Activated naive CD8-positive, alpha-beta T cell treated with anti-CD3 and anti-CD28 coated beads for 36 hours (primary cell): ENCODE results near the gene SRGN. TPM values are rescaled to one million over a fixed set of nuclear protein-coding genes. Genes with fewer than 3 reads are reported as not detected.

Experiments
- DNase-seq: peaks from one replicate; pipeline ENCODE4 v3.0.0; 2021
- H3K27ac Mint-ChIP-seq: one replicate; pipeline ENCODE4 v1.8.0; 2022; ENCODE audit warnings: mild to moderate bottlenecking, moderate library complexity, mixed read lengths
- H3K27me3 Mint-ChIP-seq: one replicate; pipeline ENCODE4 v1.8.0; 2022; ENCODE audit warnings: mild to moderate bottlenecking, mixed read lengths
- H3K36me3 Mint-ChIP-seq: one replicate; pipeline ENCODE4 v1.8.0; 2021; ENCODE audit warnings: mild to moderate bottlenecking, mixed read lengths
- H3K4me1 Mint-ChIP-seq: one replicate; pipeline ENCODE4 v1.8.0; 2021; ENCODE audit warnings: mixed read lengths
- H3K4me3 Mint-ChIP-seq: one replicate; pipeline ENCODE4 v1.8.0; 2022; ENCODE audit warnings: mild to moderate bottlenecking, moderate library complexity, mixed read lengths
- H3K9me3 Mint-ChIP-seq: one replicate; pipeline ENCODE4 v1.8.0; 2022; ENCODE audit warnings: mixed read lengths
- total RNA-seq, 2 experiments: library from RNA; stranded (reverse); gene quantifications; one replicate each; pipeline ENCODE4 v1.2.3, GENCODE V29; 2021

The SRGN gene
- total RNA-seq, 2 experiments from 2014 or later = 264 to 278 TPM

DNA sequence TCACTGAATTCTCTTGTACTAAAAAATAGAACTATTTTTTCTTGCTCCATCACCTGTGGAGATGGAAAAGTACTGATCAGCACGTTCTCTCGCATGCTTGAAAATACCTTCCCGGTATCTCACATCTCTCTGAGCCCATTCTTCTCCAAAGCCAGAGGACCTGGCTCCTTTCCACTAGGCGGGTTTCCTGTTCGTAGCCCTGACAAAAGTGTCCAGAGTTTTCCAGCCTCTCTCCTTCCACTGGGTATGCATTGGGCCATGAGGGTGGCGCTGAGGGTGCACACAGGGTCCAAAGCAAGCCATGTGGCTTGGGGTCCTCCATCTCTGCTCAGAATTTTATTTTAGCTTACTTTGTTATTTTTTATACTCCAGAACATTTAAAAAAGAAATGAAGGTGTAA, 16.3 kb upstream of the SRGN start:
- peaks cover 8% of the 10 kb centered on the region for H3K4me1 Mint-ChIP-seq
- no peaks in the 10 kb centered on the region for H3K9me3 Mint-ChIP-seq
- no peaks in the 10 kb centered on the region for H3K36me3 Mint-ChIP-seq
- H3K27ac Mint-ChIP-seq = no peak overlapping the region
- H3K4me3 Mint-ChIP-seq = no peak overlapping the region
- H3K27me3 Mint-ChIP-seq = no peaks in the 10 kb centered on the region
- no peak for DNase-seq

DNA sequence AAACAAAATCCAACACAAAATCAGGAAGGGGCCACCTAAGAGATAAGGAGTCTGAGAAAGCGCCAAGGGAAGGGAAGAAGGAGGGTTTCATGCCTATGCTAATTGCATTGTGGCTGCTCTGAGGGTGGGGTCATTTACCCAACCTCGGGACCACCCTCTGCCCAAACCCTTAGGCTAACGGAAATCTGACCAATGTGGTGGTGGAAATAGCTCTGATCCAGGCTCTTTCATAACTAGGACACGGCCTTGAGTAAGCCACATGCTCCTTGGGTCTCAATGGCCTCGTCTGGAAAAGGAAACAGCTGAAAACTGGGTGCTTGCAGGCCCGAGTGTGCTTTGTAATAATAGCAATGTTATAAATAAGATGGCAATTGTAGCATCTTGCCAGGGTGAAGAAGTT, 14.9 kb upstream of the SRGN start:
- no peak overlapping the region for H3K4me3 Mint-ChIP-seq
- H3K9me3 Mint-ChIP-seq = no peaks in the 10 kb centered on the region
- no peak overlapping the region for H3K27ac Mint-ChIP-seq
- no peaks in the 10 kb centered on the region for H3K27me3 Mint-ChIP-seq
- DNase-seq = no peak
- no peaks in the 10 kb centered on the region for H3K36me3 Mint-ChIP-seq
- H3K4me1 Mint-ChIP-seq = peaks cover 8% of the 10 kb centered on the region

DNA sequence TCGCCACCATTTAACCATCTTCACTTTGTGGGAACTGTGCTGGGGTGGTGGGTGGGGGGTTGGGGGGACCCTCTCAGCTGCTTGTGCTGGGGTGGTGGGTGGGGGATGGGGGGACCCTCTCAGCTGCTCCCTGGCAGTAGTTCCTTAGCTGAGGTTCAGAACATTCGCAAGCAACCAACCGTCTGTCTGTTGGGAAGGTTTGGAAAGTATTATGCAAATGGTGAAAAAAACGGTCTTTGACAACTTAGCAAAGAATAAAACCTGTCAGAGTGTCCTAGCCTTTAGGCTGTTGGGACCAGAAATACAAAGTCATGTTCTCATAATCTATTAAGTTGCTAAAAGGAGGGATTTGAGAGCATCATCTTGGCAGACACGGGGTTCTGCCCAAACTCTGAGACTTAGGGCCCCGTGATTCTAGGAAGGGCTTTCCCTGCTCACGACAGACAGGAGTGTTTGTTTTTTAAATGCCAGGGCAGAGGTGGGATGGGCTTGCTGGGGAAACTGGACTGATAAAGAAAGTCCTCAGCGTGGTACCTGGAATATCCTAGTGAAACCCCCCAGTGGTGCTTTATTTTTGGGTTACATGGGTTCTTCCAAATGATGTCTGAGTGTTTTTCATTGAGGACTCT, 14.1 kb upstream of the SRGN start:
- no peak for DNase-seq
- Mint-ChIP-seq H3K27me3 (no peaks in the 10 kb centered on the region), H3K9me3 (no peaks in the 10 kb centered on the region), H3K4me1 (peaks cover 6% of the 10 kb centered on the region), H3K36me3 (no peaks in the 10 kb centered on the region), H3K27ac (no peak overlapping the region), H3K4me3 (no peak overlapping the region)

DNA sequence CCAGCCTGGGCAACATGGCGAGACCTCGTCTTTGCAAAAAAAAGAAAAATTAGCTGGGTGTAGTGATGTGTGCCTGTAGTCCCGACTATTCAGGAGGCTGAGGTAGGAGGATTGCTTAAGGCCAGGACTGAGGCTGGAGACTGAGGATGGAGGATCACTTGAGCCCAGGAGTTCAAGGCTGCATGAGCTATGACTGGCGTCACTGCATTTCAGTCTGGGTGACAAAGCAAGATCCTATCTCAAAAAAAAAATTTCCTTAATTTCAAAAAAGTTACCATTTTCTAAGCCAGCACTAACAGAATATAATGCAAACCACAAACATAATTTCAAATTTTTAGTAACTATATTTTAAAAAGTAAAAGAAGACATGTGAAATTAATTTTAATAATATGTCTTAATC, 13.4 kb upstream of the SRGN start:
- Mint-ChIP-seq H3K27ac (no peak overlapping the region), H3K9me3 (no peaks in the 10 kb centered on the region), H3K27me3 (no peaks in the 10 kb centered on the region), H3K4me3 (no peak overlapping the region), H3K4me1 (peaks cover 6% of the 10 kb centered on the region), H3K36me3 (no peaks in the 10 kb centered on the region)
- DNase-seq = no peak

DNA sequence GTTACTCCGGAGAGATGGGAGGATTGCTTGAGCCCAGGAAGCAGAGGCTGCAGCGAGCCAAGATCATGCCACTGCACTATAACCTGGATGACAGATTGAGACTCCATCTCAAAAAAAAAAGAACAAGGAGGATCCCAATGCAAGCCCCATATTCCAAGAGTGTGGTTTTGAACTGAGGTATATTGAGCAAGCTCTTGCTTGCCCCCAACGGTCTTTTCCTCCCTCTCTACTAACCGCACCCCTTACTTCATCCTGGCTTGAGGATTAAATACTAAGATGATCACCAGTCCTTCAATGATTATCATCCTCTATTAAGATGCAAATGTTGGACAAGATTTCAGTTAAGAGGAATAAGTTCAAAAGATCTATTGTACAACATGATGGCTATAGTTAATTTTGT, 12.5 kb upstream of the SRGN start:
- no peaks in the 10 kb centered on the region for H3K9me3 Mint-ChIP-seq
- no peak overlapping the region for H3K27ac Mint-ChIP-seq
- no peaks in the 10 kb centered on the region for H3K36me3 Mint-ChIP-seq
- no peak for DNase-seq
- H3K27me3 Mint-ChIP-seq = no peaks in the 10 kb centered on the region
- H3K4me1 Mint-ChIP-seq = peaks cover 6% of the 10 kb centered on the region
- H3K4me3 Mint-ChIP-seq = no peak overlapping the region

DNA sequence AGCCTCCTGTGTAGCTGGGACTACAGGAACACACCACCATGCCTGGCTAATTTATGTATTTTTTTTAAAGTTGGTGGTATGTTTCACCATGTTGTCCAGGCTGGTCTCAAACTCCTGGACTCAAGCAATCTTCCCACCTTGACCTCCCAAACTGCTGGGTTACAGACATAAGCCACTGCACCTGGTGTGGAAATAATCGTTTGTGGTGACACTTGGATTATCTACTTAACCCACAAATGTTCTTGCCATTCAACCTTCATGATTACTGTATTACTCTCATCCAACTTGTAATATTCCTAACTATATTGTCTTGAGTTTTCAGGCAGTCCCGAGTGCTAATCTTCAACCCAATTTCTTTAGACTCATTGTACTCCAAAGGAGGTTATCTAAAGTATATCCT, 9.6 kb upstream of the SRGN start:
- no peak overlapping the region for H3K4me3 Mint-ChIP-seq
- no peaks in the 10 kb centered on the region for H3K9me3 Mint-ChIP-seq
- no peaks in the 10 kb centered on the region for H3K36me3 Mint-ChIP-seq
- H3K27ac Mint-ChIP-seq = no peak overlapping the region
- H3K27me3 Mint-ChIP-seq = no peaks in the 10 kb centered on the region
- DNase-seq = no peak
- H3K4me1 Mint-ChIP-seq = peaks cover 2% of the 10 kb centered on the region

DNA sequence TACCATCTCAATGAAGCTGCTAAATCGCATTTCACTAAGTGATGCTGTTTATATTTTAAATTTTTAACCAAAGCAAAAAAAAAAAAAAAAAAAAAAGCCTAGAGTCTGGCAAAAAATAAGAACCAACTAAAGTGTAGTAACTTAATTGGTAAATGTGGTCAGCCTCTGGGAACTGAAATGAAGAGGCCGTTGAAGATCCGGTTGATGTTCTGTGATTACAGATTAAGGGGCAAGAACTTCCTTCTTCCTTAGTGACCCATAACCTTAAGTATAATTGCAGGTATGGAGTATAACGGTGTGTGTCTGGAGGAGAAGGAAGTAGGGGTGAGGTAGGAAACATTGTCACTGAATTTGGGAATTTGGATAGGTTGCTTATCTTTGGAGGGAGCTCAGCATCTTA, 7.7 kb upstream of the SRGN start:
- no peak for DNase-seq
- no peaks in the 10 kb centered on the region for H3K27me3 Mint-ChIP-seq
- H3K4me3 Mint-ChIP-seq = no peak overlapping the region
- H3K9me3 Mint-ChIP-seq = no peaks in the 10 kb centered on the region
- no peaks in the 10 kb centered on the region for H3K36me3 Mint-ChIP-seq
- H3K4me1 Mint-ChIP-seq = peaks cover 3% of the 10 kb centered on the region
- no peak overlapping the region for H3K27ac Mint-ChIP-seq

DNA sequence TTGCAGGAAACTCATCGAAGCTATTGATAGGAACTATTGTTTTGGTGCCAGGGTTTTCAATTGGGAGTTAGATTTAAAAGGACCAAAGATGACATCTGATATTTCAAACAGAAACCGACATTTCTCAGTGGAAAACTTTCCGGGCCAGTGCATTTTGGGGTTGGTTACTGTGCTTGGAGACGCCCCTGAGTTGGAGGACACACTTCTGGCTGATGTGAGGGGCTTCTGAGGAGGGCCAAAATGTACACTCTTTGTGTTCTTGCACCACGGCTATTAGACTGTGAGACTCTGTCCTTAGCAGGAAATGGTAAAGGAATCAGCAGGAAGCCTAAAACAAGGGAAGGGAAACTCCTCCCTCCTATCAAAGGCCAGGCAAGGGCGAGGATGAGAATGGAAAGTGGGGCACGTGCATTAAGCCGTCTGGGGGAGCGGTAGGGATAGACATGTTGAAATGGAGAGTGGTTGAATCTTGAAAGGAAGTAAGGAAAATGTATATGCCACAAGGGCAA, 1.8 kb upstream of the SRGN start:
- no peak for DNase-seq
- H3K27ac Mint-ChIP-seq = peak overlapping the region; percentile 89

DNA sequence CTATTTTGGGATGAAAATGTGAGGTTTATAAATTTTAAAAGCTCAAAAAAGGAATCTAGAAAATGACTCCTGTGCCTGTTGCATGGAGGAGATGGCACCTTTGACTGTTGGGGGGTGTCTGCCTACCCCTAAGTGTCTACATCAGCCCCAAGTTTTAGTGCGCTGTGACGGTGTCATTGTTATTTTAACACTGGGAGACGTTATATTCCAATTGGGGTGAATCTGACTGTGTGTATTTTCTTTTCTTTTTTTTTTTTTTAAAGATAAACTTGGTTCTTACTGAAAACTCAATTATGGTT, 517 bp downstream of the SRGN start:
- Mint-ChIP-seq H3K4me1 (peaks cover 66% of the 10 kb centered on the region), H3K36me3 (peaks cover 48% of the 10 kb centered on the region), H3K27ac (peak overlapping the region; percentile 96), H3K4me3 (peak overlapping the region; percentile 94), H3K9me3 (peaks cover 2% of the 10 kb centered on the region), H3K27me3 (no peaks in the 10 kb centered on the region)
- DNase-seq = peak; percentile 11

More for the DNA sequence above, 1.8 kb upstream of the SRGN start:
- H3K4me1 Mint-ChIP-seq = peaks cover 45% of the 10 kb centered on the region
- peaks cover 2% of the 10 kb centered on the region for H3K9me3 Mint-ChIP-seq
- H3K27me3 Mint-ChIP-seq = no peaks in the 10 kb centered on the region
- peak overlapping the region; percentile 67 for H3K4me3 Mint-ChIP-seq
- H3K36me3 Mint-ChIP-seq = peaks cover 33% of the 10 kb centered on the region

DNA sequence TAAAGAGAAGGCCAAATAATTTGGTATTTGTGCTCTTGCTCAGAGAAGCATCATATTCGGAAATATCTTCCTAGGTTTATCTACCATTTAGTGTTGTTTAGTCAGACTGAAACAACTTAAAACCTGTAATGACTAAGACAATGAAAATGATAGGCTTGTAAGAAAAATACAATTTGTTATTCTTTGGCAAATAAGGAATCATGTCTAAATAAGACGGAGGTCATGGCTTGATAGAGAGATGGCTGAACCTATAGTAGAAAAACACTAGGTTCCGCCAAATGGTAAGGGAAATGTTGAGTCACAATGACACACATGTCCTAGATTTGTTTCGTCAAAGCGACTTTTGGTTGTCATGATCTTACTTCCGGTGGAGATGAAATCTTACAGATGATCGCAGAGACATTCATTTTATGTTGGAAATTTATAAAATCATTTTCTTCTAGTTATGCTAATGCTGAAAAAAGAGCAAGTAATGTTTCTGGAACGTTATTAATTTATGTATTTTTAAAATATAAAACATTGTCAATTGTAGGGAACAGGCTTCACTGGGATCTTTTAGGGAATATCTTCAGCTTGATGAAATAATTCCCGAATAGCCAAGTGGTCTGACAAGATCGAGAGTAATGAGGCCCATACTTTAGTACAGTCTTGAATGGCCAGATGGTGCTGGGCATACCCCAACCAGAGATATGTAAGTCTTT, 1.0 kb downstream of the SRGN start:
- Mint-ChIP-seq H3K36me3 (peaks cover 50% of the 10 kb centered on the region), H3K9me3 (peaks cover 2% of the 10 kb centered on the region), H3K4me3 (peak overlapping the region; percentile 94), H3K27ac (peak overlapping the region; percentile 96), H3K4me1 (peaks cover 70% of the 10 kb centered on the region), H3K27me3 (no peaks in the 10 kb centered on the region)
- peak; percentile 10 for DNase-seq

DNA sequence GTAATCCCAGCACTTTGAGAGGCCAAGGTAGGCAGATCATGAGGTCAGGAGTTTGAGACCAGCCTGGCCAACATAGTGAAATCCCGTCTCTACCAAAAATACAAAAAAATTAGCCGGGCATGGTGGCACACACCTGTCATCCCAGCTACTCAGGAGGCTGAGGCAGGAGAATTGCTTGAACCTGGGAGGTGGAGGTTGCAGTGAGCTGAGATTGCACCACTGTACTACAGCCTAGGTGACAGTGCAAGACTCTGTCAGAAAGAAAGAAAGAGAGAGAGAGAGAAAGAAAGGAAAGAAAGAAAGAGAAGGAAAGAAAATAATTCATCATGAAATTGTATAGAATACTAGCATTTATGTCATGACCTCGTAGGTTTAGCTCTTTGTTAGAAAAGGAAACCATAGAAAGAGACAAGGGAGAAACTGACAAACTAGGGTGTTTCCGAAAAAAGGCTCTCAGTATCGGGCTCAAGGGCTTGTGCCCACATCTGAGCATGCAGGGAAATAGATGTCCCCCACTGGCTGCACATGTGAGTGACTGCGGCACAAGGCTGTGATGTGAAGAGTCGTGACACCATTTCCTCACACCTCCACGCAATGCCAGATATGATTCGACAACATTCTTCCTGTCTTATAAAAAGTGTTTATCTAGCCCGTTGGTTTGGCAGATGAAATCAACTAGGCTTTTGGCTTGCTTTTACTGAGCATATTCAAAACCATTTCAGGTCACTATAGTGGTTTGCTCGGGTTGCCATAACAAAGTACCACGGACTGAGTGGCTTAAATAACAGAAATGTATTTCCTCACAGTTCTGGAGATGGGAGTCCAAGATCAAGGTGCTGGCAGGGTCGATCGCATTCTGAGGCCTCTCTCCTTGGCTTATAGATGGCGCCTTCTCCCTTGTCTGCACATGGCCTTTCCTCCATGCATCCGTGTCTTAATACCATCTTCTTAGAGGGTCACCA, 2.0 kb downstream of the SRGN start:
- DNase-seq = peak; percentile 82
- Mint-ChIP-seq H3K9me3 (peaks cover 2% of the 10 kb centered on the region), H3K4me1 (peaks cover 72% of the 10 kb centered on the region), H3K27ac (peak overlapping the region; percentile 96), H3K36me3 (peaks cover 50% of the 10 kb centered on the region), H3K27me3 (no peaks in the 10 kb centered on the region), H3K4me3 (peak overlapping the region; percentile 94)

DNA sequence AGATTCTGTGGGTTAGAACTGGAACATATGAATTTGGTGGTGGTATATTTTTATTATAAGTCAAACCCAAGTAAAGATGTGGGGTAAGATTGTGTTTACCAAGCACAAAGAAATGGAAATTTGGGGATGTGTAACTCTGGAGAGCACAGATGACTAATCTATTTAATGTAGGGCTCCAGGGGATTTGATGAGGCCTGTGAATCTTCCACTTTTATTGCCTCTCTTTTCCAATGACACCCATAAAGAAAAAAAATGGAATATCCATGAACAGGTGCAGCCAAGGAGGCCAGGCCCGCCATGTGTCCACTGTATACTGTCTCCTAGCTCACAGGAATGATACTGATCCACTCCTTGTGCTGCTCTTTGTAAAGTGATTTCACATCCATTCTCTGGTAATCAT, 2.8 kb downstream of the SRGN start:
- DNase-seq = no peak
- peaks cover 53% of the 10 kb centered on the region for H3K36me3 Mint-ChIP-seq
- H3K4me3 Mint-ChIP-seq = peak overlapping the region; percentile 94
- no peaks in the 10 kb centered on the region for H3K27me3 Mint-ChIP-seq
- H3K9me3 Mint-ChIP-seq = peaks cover 2% of the 10 kb centered on the region
- peaks cover 67% of the 10 kb centered on the region for H3K4me1 Mint-ChIP-seq
- H3K27ac Mint-ChIP-seq = peak overlapping the region; percentile 96

DNA sequence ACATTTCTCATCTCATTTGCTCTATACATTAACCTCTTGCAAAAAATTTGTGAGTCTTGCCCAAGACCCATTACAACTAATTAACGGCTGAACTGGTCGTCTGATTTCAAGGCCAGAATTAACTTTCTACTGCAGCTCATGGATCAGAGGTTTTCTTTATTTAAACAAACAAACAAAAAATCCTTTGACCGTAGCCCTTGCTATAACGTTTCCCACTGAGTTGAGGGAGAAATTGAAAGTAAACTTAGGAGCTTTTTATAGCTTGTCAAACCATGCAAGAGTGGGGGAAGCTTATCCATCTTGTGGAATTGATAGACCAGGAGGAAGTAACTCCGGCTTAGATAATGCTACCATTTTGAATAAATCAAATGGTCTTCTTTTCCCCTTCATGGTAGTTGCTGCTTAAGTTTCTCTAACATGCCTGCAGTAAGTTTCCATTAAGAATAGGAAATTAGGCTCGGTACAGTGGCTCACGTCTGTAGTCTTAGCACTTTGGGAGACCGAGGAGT, 3.3 kb downstream of the SRGN start:
- Mint-ChIP-seq H3K4me3 (peak overlapping the region; percentile 94), H3K9me3 (peaks cover 2% of the 10 kb centered on the region), H3K4me1 (peaks cover 66% of the 10 kb centered on the region), H3K36me3 (peaks cover 51% of the 10 kb centered on the region), H3K27ac (peak overlapping the region; percentile 96), H3K27me3 (no peaks in the 10 kb centered on the region)
- no peak for DNase-seq

DNA sequence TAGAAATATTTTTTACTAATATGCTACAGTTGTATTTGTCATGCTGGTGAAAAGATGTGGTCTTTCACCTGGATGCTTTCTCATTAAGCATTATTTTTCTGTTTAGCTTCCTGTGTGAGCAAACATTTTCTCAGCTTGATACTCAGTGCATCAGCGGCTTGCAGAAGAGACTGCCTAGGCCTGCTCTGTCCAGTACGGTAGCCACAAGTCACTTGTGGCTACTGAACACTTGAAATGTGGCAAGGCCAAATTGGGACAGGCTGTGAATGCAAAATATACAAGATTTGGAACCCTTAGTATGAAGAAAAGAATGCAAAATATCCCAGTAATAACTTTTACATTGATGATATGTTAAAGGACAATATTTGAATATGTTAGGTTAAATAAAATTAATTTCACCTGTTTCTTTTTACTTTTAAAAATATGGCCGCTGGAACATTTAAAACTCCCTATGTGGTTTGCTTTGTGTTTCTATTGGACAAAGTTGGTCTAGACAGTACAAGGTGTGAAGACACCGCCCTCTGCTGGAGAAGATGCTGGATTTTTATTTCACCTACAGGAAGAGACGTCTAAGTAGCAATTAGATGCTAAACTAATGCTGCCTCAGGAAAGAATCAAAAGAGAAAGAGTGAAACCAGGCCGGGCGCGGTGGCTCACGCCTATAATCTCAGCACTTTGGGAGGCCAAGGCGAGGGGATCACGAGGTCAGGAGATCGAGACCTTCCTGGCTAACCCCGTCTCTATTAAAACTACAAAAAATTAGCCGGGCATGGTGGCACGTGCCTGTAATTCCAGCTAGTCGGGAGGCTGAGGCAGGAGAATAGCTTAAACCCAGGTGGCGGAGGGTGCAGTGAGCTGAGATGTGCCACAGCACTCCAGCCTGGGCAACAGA, 5.3 kb downstream of the SRGN start:
- peak overlapping the region; percentile 40 for H3K27ac Mint-ChIP-seq
- no peak overlapping the region for H3K4me3 Mint-ChIP-seq
- peaks cover 58% of the 10 kb centered on the region for H3K4me1 Mint-ChIP-seq
- H3K27me3 Mint-ChIP-seq = no peaks in the 10 kb centered on the region
- peaks cover 52% of the 10 kb centered on the region for H3K36me3 Mint-ChIP-seq
- H3K9me3 Mint-ChIP-seq = peaks cover 2% of the 10 kb centered on the region
- peak; percentile 71 for DNase-seq
